GM18909 (cell line): ENCODE results near the gene BTG2.
"Not testable (repeated sequence)": the region's sequence is repeated elsewhere in the genome, so short reads cannot be mapped to it uniquely, and the experiment has no call there.

Experiments
- ATAC-seq: cut with Tn5 transposase; IDR thresholded peaks from one replicate; pipeline ENCODE4 v1.9.1; 2021; ENCODE audit warnings: mild to moderate bottlenecking; ENCODE audit not compliant: unreplicated experiment, poor library complexity

The BTG2 gene, protein sequence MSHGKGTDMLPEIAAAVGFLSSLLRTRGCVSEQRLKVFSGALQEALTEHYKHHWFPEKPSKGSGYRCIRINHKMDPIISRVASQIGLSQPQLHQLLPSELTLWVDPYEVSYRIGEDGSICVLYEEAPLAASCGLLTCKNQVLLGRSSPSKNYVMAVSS

DNA sequence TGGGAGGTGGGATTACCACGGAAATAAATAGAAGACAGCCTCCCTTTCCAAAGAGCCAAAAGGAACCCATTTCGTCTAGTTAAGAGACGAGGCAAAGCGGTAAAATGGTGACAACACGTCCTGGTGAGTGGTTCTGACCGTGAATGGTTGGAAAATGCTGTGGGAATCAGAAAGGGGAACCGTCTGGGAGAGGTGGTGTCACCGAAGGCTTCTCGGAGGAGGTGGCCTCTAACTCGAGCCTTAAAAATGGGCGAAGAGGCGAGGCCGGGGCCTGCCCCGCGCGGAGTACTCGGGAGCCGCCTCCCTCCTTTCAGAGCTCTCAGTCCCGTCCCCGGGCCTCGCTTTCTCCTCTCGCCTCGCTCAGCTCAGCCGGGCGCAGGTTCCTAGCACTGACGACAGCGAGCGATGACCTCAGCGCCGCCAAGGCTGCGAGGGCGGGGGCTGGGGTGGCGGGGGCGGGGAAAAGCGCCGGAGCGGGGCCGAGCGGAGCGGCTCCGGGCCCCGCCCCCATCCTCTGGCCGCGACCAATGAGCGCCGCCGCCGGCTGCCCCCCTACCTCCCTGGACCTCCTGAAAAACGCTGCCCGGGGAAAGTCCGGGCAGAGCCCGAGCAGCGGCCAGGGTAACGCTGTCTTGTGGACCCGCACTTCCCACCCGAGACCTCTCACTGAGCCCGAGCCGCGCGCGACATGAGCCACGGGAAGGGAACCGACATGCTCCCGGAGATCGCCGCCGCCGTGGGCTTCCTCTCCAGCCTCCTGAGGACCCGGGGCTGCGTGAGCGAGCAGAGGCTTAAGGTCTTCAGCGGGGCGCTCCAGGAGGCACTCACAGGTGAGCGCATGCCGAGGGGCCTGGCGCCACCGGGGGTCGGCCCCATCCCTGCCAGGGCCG lies at the start of gene BTG2:
BTG2 (plus strand) TSS at position 601 of the 890 bp plus-strand sequence; CDS start at position 689, 88 bp downstream.
- ATAC-seq = peak; percentile 76

DNA sequence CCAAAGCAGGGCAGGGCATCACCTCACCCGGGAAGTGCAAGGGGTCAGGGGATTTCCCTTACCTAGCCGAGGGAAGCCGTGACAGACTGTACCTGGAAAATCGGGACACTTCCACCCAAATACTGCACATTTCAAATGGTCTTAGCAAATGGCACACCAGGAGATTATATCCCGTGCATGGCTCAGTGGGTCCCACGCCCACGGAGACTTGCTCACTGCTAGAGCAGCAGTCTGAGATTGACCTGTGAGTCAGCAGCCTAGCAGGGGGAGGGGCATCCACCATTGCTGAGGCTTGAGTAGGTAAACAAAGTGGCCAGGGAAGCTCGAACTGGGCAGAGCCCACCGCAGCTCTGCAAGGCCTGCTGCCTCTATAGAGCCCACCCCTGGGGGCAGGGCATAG lies 48.7 kb upstream of the BTG2 start:
- ATAC-seq = not testable (repeated sequence)

DNA sequence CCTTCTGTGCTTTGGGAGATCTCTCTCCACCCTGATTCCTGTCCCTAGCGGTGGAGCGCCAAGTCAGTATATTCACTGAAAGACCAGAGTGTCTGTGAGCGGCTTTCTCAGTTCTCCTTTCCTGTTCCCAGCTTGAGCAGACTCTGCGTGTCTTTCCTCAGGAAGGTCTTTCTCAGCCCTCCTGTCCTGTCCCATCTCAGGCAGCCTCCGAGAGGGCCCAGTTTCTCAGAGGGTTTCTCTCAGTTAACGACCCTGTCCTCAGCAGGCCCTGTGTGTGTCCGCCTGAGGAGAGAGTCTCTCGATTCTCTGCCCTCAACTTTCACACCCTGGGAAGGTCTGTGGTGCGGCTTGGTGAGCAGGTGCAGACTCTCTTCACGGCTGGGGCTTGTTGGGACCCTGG lies 41.8 kb upstream of the BTG2 start:
- no peak for ATAC-seq

DNA sequence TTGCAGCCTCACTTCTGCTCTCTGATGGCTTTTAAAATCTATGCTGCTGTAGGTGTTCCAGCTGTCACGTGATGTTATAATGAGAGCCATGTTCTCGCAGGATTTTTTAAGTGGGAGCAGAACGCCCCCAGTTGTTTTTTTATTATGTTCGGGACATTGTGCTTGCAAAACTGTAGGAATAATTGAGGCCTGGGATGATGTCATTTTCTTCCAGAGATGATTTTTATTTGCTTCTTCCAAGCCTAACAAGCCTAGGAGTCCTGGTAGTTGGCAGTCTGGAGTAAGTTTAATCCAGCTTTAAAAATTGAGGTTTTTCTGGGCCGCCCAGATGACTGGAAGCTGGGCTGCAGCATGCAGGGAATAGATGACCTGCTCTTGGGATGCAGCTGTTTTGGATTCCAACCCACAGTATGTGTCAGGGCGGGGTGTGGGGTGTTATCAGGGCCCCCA lies 41.2 kb upstream of the BTG2 start:
- no peak for ATAC-seq

DNA sequence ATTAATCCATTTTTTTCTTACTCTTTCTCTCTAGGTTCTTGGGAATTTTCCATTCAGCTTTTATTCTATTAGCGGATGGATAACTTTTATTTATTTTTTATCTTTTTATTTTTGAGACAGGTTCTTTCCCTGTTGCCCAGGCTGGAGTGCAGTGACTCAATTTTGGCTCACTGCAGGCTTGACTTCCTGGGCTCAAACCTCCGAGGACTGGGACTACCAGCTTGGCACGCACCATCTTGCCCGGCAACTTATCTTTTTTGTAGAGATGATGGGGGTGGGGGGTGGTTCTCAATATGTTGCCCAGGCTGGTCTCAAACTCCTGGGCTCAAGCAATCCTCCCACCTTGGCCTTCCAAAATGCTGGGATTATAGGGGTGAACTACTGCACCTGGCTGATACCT lies 39.8 kb upstream of the BTG2 start:
- no peak for ATAC-seq

DNA sequence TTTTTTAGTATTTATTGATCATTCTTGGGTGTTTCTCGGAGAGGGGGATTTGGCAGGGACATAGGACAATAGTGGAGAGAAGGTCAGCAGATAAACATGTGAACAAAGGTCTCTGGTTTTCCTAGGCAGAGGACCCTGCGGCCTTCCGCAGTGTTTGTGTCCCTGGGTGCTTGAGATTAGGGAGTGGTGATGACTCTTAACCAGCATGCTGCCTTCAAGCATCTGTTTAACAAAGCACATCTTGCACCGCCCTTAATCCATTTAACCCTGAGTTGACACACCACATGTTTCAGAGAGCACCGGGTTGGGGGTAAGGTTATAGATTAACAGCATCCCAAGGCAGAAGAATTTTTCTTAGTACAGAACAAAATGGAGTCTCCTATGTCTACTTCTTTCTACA lies 39.2 kb upstream of the BTG2 start:
- not testable (repeated sequence) for ATAC-seq

DNA sequence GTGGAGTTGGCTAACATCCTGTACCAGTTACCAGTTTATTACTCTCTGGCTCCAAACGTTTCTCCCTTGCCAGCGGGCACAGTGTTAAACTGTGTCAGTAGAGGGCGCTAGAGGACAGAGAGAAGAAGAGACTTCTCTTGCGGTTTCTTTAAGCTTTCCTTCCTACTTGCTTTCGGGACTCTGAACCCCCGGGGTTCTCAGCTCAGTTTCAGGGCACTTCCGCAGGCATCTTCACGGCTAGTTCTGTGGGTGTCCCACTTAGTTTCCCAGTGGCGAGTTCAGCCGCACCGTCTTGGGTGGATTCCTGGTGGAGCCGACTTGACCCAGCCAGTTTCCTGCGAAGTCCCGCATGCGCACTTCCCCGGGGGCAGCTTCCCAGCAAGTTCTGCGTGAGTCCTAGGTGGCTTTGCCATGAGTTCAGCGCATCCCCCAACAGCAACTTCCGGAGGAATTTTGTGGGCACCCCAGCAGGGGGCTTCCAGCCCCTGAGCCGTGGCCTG lies 37.9 kb upstream of the BTG2 start:
- ATAC-seq = peak; percentile 58

DNA sequence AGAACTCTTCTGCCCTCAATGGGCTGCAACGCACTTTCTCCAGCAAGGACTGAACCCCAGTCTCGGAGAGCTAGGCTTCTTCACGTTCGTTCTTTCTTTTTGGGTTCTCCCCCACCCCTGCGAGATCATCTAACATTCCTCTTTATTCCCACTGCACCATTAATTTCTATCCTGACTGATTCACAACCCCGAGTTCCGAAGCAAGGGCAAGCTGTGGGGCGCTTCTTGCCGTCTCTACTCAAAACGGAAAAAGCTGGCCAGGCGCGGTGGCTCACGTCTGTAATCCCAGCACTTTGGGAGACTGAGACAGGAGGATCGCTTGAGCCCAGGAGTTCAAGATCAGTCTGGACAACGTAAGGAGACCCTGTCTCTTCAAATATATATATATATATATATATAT lies 37.4 kb upstream of the BTG2 start:
- no peak for ATAC-seq

DNA sequence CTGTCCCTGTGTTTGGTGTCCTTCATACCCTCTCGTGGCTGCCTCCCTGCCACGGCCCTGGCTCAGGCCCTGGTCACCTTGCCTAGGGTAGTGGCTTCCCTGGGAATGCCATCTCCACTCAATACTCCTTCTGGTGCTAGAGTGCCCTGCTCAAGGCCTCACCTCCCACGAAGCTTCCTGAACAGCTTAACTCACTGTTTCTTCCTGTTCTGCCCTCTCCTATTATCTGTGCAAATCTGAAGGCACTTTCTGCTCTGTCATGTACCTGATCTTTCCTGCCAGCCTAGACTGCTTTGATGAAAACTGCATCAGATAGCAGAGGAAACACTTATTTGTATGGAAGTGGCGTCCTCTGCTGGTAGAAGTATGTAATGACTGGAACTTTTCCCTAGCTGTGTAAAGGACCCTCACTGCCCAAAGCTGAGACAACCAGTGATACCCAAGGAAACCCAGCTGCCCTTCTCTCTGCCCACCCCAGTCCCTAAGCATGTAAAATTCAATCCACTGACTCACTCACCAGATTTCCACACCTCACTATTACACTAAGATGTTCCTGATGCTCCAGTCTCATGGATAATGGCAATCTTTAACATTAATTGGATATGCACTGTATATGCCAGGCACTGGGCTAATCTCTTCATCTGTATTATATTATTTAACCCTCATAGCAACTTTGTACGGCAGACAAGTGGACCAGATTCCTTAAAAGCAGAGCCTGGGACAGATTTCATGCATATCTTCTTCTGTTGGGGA lies 36.2 kb upstream of the BTG2 start:
- ATAC-seq = no peak

DNA sequence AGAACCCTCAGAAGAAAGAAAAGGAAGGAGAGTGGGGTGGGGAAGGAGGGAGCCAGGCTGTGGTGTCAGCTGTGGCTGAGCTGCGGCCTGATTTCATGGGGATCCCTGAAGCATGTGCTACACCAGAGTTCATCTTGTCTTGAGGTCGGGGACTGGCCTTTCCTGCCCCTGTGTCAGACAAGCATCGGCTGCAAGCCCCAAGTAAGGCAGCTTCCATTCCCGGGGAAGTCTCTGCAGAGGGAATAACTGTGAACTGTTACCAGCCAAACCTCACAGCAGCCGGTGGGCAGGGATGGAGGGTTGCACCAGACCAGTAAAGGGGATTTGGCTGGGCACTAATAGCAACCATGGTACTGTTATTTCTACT lies 35.7 kb upstream of the BTG2 start:
- no peak for ATAC-seq

DNA sequence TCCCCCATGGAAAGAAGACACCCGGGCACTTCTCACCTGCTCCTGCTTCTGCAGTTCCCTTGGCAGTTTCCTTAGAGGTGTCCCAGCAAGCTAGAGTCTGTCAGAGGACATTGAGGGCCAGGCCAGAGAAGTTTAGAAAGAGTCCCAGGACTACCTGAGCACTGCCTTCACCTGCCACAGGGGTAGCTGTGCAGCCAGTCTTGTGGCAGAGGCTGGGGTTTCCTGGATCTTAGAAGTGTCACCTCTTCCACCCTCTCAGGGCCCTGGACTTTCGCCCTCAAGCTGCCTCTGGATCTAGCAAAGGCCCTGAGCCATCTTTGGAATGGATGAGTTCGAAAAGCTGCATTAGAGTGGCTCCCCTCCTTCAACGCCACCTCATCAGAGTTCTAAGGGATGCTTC lies 34.9 kb upstream of the BTG2 start:
- ATAC-seq = no peak

DNA sequence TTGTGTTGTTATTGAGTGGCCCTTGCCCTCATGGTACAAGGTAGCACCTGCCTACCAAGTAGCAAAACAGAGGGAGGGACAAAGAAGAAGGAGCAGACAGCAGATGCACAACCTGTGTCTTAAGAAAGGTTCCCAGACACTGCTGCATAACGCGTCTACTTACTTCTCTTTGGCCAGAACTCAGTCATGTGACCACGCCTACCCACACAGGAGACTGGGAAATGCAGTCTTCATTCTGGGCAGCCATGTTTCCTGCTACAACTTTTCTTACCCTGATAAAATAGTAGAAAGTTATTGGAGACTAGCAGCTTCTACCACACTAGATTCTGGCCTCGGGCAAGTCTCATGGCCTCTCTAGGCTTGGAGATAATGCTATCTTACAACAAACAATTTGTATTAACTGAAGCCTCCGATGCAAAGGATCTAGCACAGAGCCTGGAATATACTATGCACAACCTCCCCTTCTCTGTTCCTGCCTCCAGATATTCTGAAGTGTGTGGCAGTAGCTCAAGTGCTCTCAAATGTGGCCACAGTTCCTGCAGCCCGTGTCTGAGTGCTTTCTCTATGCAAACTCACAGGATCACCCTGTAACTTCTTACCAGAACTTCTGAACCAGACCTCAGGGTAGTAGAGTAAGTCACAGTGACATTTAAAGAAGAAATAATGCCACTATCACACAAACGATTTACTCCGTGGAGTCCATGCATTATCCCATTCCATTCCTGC lies 34.1 kb upstream of the BTG2 start:
- ATAC-seq = no peak

DNA sequence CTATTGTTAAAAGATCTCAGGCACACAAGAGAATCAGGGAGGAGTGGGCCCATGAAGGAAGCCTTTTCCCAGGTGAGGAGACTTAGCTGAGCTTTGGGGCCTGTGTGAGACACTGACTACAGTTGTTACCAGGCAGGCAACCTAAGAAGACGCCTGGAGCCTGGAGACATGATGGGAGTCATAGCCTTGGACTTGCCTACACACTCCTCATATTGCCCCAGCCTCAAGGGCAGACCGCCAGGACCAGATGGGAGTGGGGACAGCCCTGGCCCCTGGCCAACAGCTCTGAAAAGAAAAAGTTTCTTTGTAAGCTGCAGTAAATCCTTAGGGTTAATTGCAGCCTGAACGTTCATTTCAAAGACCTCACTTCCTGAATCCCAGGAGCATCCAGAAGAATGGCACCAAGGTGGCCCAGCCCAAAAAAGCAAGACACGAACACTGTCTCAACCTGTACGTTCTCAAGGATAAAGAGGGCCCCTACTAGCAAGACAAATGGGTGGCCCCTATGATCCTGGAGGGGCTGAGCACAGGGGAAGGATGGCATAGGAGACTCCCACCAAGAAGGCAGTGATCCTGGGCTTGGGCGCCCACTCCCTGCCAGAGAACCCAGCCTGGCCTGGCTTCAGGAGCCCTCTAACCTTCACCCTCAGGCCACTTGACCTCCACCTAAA lies 33.2 kb upstream of the BTG2 start:
- ATAC-seq = no peak

DNA sequence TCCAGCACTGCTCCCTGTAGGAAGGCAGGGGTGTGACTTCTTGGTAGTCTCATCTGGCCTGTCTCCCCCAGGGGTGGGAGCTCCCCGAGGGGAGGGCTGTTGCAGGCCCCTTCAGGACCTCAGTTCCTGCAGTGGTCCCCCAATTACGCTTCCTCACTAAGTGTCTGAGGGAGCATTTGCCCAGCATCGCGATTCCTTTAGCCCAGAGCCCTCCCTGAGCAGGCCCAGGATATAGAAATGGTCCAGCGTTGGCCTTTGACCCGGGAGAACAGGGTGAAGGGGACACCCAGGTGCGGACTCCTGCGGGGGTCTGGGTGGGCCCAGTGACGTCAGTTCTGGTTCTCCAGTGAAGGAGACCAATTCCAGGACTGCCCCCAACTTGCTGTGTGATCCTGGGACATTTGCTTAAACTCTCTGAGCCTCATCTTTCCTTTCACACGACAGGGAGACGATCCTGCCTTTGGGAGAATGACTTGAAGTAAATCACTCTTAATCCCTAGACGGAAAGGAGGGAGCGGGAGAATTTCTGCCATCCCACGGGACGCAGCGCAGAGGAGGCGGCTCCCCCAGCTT lies 32.6 kb upstream of the BTG2 start:
- ATAC-seq = no peak

DNA sequence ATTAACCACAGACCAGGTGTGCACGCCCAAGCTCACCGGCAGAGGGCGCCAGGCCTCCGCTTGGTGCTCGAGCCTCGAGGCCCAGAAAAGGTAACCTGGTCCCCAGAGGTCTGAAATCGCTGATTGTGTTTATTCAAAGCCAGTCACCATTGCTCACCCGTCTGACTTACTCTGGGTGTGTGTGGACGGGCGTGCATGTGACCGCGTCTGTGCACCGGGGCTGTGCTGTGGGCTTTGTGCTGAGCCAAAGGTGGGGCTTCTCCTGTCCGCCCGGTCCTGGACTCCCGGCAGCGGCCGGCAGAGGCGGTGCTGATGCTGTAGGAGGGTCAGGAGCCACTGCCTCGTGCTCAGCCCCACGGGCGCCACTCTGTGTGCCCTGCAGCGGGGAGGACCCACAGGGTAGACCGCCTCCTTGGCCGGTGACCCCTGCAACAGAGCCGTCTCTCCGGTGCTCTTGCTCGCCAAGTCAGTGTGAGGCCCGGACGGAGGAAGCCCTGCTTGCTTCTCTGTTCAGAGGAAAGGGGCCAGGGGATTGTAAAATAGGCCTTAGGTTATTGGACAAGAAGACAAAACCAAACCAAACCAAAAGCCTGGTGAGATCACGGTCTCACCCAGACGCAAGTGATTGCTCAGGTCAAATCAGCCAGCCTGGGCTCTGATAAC lies 32.0 kb upstream of the BTG2 start:
- peak; percentile 71 for ATAC-seq

DNA sequence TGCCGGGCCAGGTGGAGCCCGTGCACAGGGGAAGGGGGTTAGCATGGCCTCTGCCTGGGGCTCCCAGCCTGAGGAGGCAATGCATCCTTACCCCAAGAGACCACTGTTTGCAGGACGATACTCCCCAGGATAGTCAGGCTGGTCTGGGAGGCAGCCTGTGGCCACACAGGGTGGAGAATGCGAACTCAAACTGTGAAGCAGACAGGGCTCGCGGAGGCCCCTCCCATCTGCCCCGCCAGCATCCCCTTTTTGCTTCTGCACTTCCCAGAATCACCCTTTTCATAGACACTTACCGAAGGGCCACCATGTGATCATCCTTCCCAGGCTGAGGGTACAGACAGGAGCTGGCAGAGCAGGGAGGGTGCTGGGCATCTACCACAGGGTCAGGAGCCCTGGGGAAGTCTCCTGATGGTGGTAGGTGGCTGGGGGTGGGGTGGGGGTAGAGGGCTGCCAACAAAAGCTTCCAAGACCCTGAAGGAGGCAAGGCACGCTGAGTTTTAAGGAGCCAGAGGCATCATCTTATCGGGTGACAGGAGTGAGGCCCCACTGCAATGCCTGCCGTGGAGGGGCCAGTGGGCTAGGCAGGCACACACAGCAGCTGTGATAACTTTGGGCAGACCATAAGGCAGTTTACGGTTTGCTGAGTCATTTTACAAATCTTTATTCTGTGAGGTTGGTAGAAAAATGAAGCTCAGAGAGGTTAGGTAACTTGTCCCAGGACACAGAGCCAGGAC lies 31.3 kb upstream of the BTG2 start:
- ATAC-seq = no peak

DNA sequence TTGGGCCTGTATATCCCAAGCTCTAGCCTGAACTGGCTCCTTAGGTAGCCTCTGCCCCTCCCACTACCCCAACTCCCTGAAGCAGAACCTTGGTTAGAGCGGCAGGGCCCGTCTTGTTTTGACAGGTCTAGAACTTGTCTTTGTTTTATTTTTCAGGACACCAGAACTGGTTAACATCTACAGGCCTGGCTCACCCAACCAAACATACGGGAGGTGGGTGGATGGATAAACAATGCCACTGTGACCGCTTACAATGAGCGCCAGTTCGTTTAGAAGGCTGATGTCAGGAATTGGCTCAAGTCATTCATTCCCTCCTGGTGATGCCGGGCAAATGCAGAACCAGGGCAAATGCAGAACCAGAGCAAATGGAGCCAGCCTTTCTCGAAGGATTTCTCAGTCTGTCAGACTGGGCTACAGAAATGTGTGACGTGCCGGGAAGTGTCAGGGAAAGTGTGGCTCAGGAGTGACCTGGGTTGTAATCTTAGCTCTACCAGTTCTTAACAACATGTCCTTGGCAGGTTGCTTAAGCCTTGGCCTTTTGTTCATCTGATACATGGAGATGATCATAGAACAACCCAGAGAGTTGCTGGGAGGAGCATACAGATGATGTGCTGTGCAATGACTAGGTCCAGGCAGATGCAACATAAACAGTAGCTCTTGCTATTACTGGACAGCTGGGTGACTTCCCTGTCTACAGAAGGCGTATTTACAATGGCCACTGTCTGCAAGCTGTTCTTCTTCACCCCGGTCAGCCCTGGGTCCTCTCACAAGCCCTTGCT lies 30.5 kb upstream of the BTG2 start:
- ATAC-seq = no peak
